ENCODE measurements around the gene KIFC3.

GRCh38 chr16:57764341-57765159, 37.7 kb downstream of the KIFC3 start:
- TF ChIP-seq POLR2AphosphoS5 (IDR thresholded peaks at IDR 0.05) (no peak), CTCF (IDR thresholded peaks at IDR 0.05) (no peak), EP300 (IDR thresholded peaks at IDR 0.05) (no peak)
